ENCODE data around the gene ZMYND15. TPM values are rescaled to one million over a fixed set of nuclear protein-coding genes. Genes with fewer than 3 reads are reported as not detected.

ZMYND15 gene
- total RNA-seq, 1 experiment from 2014 or later, result 2.8 TPM

GRCh38 chr17:4742629-4743028, 3.0 kb downstream of the ZMYND15 start:
- no peaks in the 10 kb centered on the region for H3K9me2 ChIP-seq (ENCODE audit: insufficient read depth)
- DNase-seq (ENCODE audit: low read depth, low spot score) (no peak), ATAC-seq (no peak)
- intact Hi-C loops (cut with micrococcal nuclease), result no loop called here
- H2AFZ ChIP-seq (ENCODE audit: low read depth, low read length, poor library complexity, severe bottlenecking), result no peak overlapping the region
- H4K20me1 ChIP-seq (ENCODE audit: insufficient read depth), result no peaks in the 10 kb centered on the region
- H3K27ac ChIP-seq (ENCODE audit: low read depth, low read length), result no peak overlapping the region
- TF ChIP-seq ATF3 (IDR thresholded peaks at IDR 0.05) (no peak), POLR2A (IDR thresholded peaks at IDR 0.05; ENCODE audit: borderline replicate concordance, extremely low read depth, insufficient read depth, insufficient read length) (no peak), RAD21 (IDR thresholded peaks at IDR 0.05; ENCODE audit: low read depth) (no peak), JUND (IDR thresholded peaks at IDR 0.05) (no peak), ZNF274 (IDR thresholded peaks at IDR 0.05; ENCODE audit: low read depth, low read length) (no peak), POLR2AphosphoS5 (IDR thresholded peaks at IDR 0.05; ENCODE audit: low read depth, low read length) (no peak), SIN3A (IDR thresholded peaks at IDR 0.05; ENCODE audit: low read depth) (no peak), TCF7L2 (IDR thresholded peaks at IDR 0.05; ENCODE audit: borderline replicate concordance, extremely low read depth, insufficient read depth, insufficient read length) (no peak), MAX (IDR thresholded peaks at IDR 0.05) (no peak), CTCF (IDR thresholded peaks at IDR 0.05 in 2 of 3, conservative IDR thresholded peaks at IDR 0.05 in 1 of 3; ENCODE audit: borderline replicate concordance in 1 of 3, insufficient read depth in 1 of 3, low read depth in 2 of 3, low read length in 2 of 3) (no peak), YY1 (IDR thresholded peaks at IDR 0.05; ENCODE audit: extremely low read depth, insufficient replicate concordance, low read depth, low read length) (no peak), FOSL1 (IDR thresholded peaks at IDR 0.05; ENCODE audit: low read depth) (no peak), EGR1 (IDR thresholded peaks at IDR 0.05; ENCODE audit: low read depth) (no peak)
- no peak overlapping the region for H3K4me2 ChIP-seq (ENCODE audit: low read length)
- H3K4me1 ChIP-seq (ENCODE audit: control insufficient read depth in 1 of 2, insufficient read depth in 2 of 2, low read length in 2 of 2), result peaks cover 11 to 20% of the 10 kb centered on the region in 2 experiments
- RAD21 ChIA-PET (ENCODE audit: low non-redundant PET in 1 of 2, low total read pairs in 2 of 2, uncharacterized antibody in 2 of 2, unreplicated experiment in 2 of 2), result no interaction called here
- H3K27me3 ChIP-seq (ENCODE audit: insufficient read depth, low read length), result no peaks in the 10 kb centered on the region
- no TSS peak for BruUV-seq (replicated peaks)
- no peak overlapping the region for H3K4me3 ChIP-seq (replicated peaks in 1 of 2; ENCODE audit: low read depth in 1 of 2, low read length in 2 of 2)
- POLR2A ChIA-PET, result no interaction called here
- H3K36me3 ChIP-seq (ENCODE audit: control insufficient read depth in 1 of 2, insufficient read depth in 2 of 2, low read length in 2 of 2), result no peaks in the 10 kb centered on the region
- no peak overlapping the region for H3K9ac ChIP-seq (ENCODE audit: low read length)
- H3K9me3 ChIP-seq (ENCODE audit: control insufficient read depth in 1 of 2, insufficient read depth in 1 of 2, low read depth in 1 of 2, low read length in 2 of 2), result no peaks in the 10 kb centered on the region
- CTCF ChIA-PET, result no interaction called here
- H3K79me2 ChIP-seq (ENCODE audit: insufficient read depth, low read length), result no peaks in the 10 kb centered on the region; the same call in 1 of the 2 replicates
